Measurements from ENCODE around the gene LAMA2. TPM values are rescaled to one million over a fixed set of nuclear protein-coding genes. Genes with fewer than 3 reads are reported as not detected.

Gene LAMA2
- total RNA-seq, 1 experiment from 2014 or later = 4.2 TPM

DNA sequence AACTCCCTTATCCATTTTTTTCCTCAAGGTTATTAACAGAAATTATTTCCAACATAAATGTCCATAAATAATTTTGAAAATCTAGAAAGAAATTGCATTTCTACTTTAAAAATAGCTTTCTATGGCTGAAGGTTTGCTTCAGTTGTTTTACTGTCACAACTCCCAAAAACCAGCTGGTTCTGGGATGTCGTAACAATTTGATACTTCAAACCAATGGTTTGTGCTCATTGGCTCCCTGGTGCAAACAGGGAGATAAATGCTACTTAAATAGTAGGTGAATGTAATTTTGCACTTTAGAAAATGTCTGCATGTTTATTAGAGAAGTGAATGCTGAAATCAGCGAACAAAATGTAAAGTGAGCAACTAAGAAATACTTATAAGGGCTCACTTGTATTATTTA, 31.1 kb downstream of the LAMA2 start:
- no peaks in the 10 kb centered on the region for H3K79me1 ChIP-seq (ENCODE audit: insufficient read depth, low read depth, low read length, poor library complexity, severe bottlenecking)
- H3K79me2 ChIP-seq (ENCODE audit: insufficient read depth, low read length) = no peaks in the 10 kb centered on the region
- no peak overlapping the region for H3K4ac ChIP-seq (ENCODE audit: low read depth, low read length)
- peaks cover 4 to 13% of the 10 kb centered on the region in 2 experiments for H3K4me1 Mint-ChIP-seq
- H3K27me3 Mint-ChIP-seq (ENCODE audit: low read depth) = peaks cover 1% of the 10 kb centered on the region; the same call in 1 of the 2 replicates
- H3K9me3 Mint-ChIP-seq = peaks cover 0 to 6% of the 10 kb centered on the region in 2 experiments; a peak in 2 of 5 replicates
- no CpG with 5 or more reads among the region's 2 CpGs for WGBS (ENCODE audit: extremely low coverage, insufficient read length, low lambda C conversion rate)
- no peak overlapping the region for H3K4me3 Mint-ChIP-seq
- no peak overlapping the region for H2BK15ac ChIP-seq (ENCODE audit: low read depth, low read length)
- no peaks in the 10 kb centered on the region for H3K4me1 ChIP-seq (ENCODE audit: insufficient read depth, low read length)
- no peak overlapping the region for H3T11ph ChIP-seq (ENCODE audit: low read length)
- no peak overlapping the region for H4K8ac ChIP-seq (replicated peaks; ENCODE audit: insufficient read length, low read depth, low read length)
- no peak overlapping the region for H2BK120ac ChIP-seq (ENCODE audit: low read depth, low read length, poor library complexity, severe bottlenecking)
- H2BK5ac ChIP-seq (ENCODE audit: insufficient read length, low read length) = no peak overlapping the region
- H3K4me2 ChIP-seq (ENCODE audit: insufficient read depth, insufficient read length, low read length) = no peak overlapping the region
- H4K5ac ChIP-seq (ENCODE audit: insufficient read length, low read depth, low read length) = no peak overlapping the region
- H3K27me3 ChIP-seq (ENCODE audit: insufficient read depth, low read length) = no peaks in the 10 kb centered on the region
- peaks cover 2 to 18% (median 6%) of the 10 kb centered on the region in 3 experiments; a peak in 4 of 7 replicates for H3K36me3 Mint-ChIP-seq (ENCODE audit: insufficient read depth in 1 of 3, low read depth in 3 of 3)
- H3K23me2 ChIP-seq (ENCODE audit: insufficient read length, low read depth, low read length, poor library complexity, severe bottlenecking) = no peaks in the 10 kb centered on the region
- no peak overlapping the region for H2AFZ ChIP-seq (ENCODE audit: low read length)
- H3K27ac Mint-ChIP-seq = no peak overlapping the region
- H3K23ac ChIP-seq (ENCODE audit: insufficient read length, low read depth, low read length) = no peak overlapping the region
- H3K9ac ChIP-seq (ENCODE audit: extremely low read depth, insufficient read length, low read length) = no peak overlapping the region
- H3K56ac ChIP-seq (ENCODE audit: insufficient read length, low read depth, low read length) = no peak overlapping the region
- no peak overlapping the region for H2AK5ac ChIP-seq (ENCODE audit: insufficient read length, low read length)
- H2BK20ac ChIP-seq (ENCODE audit: low read depth, low read length, poor library complexity, severe bottlenecking) = no peak overlapping the region
- no peak overlapping the region for H3K14ac ChIP-seq (ENCODE audit: insufficient read depth, low read length)
- no peak overlapping the region for H4K91ac ChIP-seq (ENCODE audit: insufficient read length, low read depth, low read length)
- no peaks in the 10 kb centered on the region for H3K9me3 ChIP-seq (ENCODE audit: control insufficient read depth, low read depth, low read length)
- H3K27ac ChIP-seq (ENCODE audit: insufficient read length, low read depth, low read length) = no peak overlapping the region
- H2BK12ac ChIP-seq (ENCODE audit: insufficient read length, low read depth, low read length) = no peak overlapping the region
- no peaks in the 10 kb centered on the region for H4K20me1 ChIP-seq (ENCODE audit: control insufficient read depth, insufficient read depth, insufficient read length)
- TF ChIP-seq, protein P1, sequence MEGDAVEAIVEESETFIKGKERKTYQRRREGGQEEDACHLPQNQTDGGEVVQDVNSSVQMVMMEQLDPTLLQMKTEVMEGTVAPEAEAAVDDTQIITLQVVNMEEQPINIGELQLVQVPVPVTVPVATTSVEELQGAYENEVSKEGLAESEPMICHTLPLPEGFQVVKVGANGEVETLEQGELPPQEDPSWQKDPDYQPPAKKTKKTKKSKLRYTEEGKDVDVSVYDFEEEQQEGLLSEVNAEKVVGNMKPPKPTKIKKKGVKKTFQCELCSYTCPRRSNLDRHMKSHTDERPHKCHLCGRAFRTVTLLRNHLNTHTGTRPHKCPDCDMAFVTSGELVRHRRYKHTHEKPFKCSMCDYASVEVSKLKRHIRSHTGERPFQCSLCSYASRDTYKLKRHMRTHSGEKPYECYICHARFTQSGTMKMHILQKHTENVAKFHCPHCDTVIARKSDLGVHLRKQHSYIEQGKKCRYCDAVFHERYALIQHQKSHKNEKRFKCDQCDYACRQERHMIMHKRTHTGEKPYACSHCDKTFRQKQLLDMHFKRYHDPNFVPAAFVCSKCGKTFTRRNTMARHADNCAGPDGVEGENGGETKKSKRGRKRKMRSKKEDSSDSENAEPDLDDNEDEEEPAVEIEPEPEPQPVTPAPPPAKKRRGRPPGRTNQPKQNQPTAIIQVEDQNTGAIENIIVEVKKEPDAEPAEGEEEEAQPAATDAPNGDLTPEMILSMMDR (conservative IDR thresholded peaks at IDR 0.05) = no peak
- no peak for DNase-seq
- no peak overlapping the region for H3K18ac ChIP-seq (ENCODE audit: insufficient read length, low read depth, low read length)
